PC-9 (cell line): ENCODE results near the gene DAB2. TPM values are rescaled to one million over a fixed set of nuclear protein-coding genes. Genes with fewer than 3 reads are reported as not detected.

Source experiments
- BruUV-seq: library from RNA; stranded (reverse); fragments of 400-500 nt; replicated peaks from 2 replicates; lab custom pipeline; 2021; lab: Mats Ljungman, UMichigan
- CTCF ChIA-PET: fragments of 300-600 bp; sonication (Branson Sonifier 250); formaldehyde crosslinking; loops from one replicate; lab custom pipeline; 2022; ENCODE audit warnings: antibody characterized with exemption; lab: Charles Lee
- POLR2A ChIA-PET: fragments of 300-600 bp; sonication (Branson Sonifier 250); formaldehyde crosslinking; loops from one replicate; lab custom pipeline; 2022; ENCODE audit warnings: antibody characterized with exemption; ENCODE audit not compliant: unreplicated experiment; lab: Charles Lee
- DNase-seq, 2 experiments: peaks; one replicate each; pipeline versions ENCODE4 v3.0.0 to v3.0.0-alpha.2; 2015 to 2022; ENCODE audit warnings: mixed read lengths in 1 of 2
- H2AFZ ChIP-seq: fragments of 200-600 bp; sonication (generic); 2 replicates; pipeline ENCODE4 v1.8.1; 2017; ENCODE audit warnings: antibody characterized with exemption
- H3F3A ChIP-seq: fragments of 200-600 bp; sonication (generic); 2 replicates; pipeline ENCODE4 v1.8.1; 2017; ENCODE audit warnings: antibody characterized with exemption, mild to moderate bottlenecking, low read depth; ENCODE audit not compliant: insufficient read depth
- H3K27ac ChIP-seq: fragments of 200-600 bp; sonication (generic); 2 replicates; pipeline ENCODE4 v1.6.1; 2016; ENCODE audit warnings: mixed run types
- H3K27me3 ChIP-seq: fragments of 200-600 bp; sonication (generic); 2 replicates; pipeline ENCODE4 v1.6.1; 2016; ENCODE audit warnings: low read depth, mixed run types; ENCODE audit not compliant: insufficient read depth
- H3K36me3 ChIP-seq: fragments of 200-600 bp; sonication (generic); 2 replicates; pipeline ENCODE4 v1.6.1; 2016; ENCODE audit warnings: low read depth, mixed run types
- H3K4me1 ChIP-seq: fragments of 200-600 bp; sonication (generic); replicated peaks from 2 replicates; pipeline ENCODE4 v1.6.1; 2016; ENCODE audit warnings: mixed run types; ENCODE audit not compliant: insufficient read depth
- H3K4me2 ChIP-seq: fragments of 200-600 bp; sonication (generic); 2 replicates; pipeline ENCODE4 v1.6.1; 2017; ENCODE audit warnings: mixed run types
- H3K4me3 ChIP-seq: fragments of 200-600 bp; sonication (generic); 2 replicates; pipeline ENCODE4 v1.6.1; 2016; ENCODE audit warnings: mixed run types
- H3K79me2 ChIP-seq: fragments of 200-600 bp; sonication (generic); 2 replicates; pipeline ENCODE4 v1.6.1; 2017; ENCODE audit warnings: low read depth, mixed run types
- H3K9me2 ChIP-seq: fragments of 200-600 bp; sonication (generic); 2 replicates; pipeline ENCODE4 v1.8.1; 2017; ENCODE audit warnings: mild to moderate bottlenecking; ENCODE audit not compliant: insufficient read depth
- H3K9me3 ChIP-seq: fragments of 200-600 bp; sonication (generic); 2 replicates; pipeline ENCODE4 v1.8.1; 2016; ENCODE audit warnings: low read depth; ENCODE audit not compliant: insufficient read depth
- H4K20me1 ChIP-seq: fragments of 200-600 bp; sonication (generic); 2 replicates; pipeline ENCODE4 v1.8.1; 2017; ENCODE audit not compliant: insufficient read depth
- EZH2 ChIP-seq: fragments of 200-600 bp; sonication (generic); IDR thresholded peaks from 2 replicates; pipeline ENCODE4 v1.8.0; 2017; ENCODE audit warnings: antibody characterized with exemption, low read depth
- intact Hi-C: fragments of 100-400 bp; cut with micrococcal nuclease; formaldehyde crosslinking; loops from one replicate; pipeline ENCODE4 v1.10.0; 2022; ENCODE audit not compliant: unreplicated experiment
- total RNA-seq: library from RNA; stranded (reverse); gene quantifications from 2 replicates; pipeline ENCODE4 v1.2.3, GENCODE V29; 2021
- TF ChIP-seq, protein P1 (sequence below): fragments of 200-600 bp; sonication (generic); conservative IDR thresholded peaks from 2 replicates; pipeline ENCODE4 v1.6.1; 2017; ENCODE audit warnings: mixed run types, antibody characterized with exemption, mild to moderate bottlenecking, moderate library complexity

DAB2 gene
- total RNA-seq, 1 experiment from 2014 or later = 21.0 TPM

DNA sequence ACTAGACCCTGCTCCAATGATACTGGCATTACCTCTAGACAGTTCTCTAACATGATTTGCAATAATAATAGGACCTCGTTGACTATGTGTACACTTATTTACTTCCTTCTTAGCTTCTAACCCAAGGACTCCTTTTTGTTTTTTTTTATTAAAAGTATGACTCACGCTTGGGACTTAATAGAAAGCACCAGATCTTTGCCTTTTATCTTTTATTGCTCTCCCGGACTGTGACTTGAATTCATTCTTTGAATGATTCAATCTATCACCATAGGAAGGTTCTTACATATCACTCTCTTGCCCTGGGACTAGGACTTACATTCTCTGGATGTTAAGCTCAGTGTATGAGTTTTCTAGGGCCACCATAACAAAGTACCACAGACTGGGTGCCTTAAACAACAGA is 69.5 kb downstream of the DAB2 start:
- CTCF ChIA-PET = interaction anchor here (0.5 kb wide), 1 partner anchor 167 kb away, joined by 4 read pairs; no protein-coding TSS in a partner anchor
- H3K4me3 ChIP-seq = no peak overlapping the region
- no peaks in the 10 kb centered on the region for H3K79me2 ChIP-seq
- peaks cover 6% of the 10 kb centered on the region for H3K9me3 ChIP-seq
- 0 out of 2 replicates have a peak, but pooled peaks cover under 1% of the 10 kb centered on the region for H3K4me1 ChIP-seq
- no peaks in the 10 kb centered on the region; the same call in 1 of the 2 replicates for H3K9me2 ChIP-seq
- POLR2A ChIA-PET = no interaction called here
- H3K27ac ChIP-seq = no peak overlapping the region
- H3K4me2 ChIP-seq = no peak overlapping the region
- TF ChIP-seq, protein P1, sequence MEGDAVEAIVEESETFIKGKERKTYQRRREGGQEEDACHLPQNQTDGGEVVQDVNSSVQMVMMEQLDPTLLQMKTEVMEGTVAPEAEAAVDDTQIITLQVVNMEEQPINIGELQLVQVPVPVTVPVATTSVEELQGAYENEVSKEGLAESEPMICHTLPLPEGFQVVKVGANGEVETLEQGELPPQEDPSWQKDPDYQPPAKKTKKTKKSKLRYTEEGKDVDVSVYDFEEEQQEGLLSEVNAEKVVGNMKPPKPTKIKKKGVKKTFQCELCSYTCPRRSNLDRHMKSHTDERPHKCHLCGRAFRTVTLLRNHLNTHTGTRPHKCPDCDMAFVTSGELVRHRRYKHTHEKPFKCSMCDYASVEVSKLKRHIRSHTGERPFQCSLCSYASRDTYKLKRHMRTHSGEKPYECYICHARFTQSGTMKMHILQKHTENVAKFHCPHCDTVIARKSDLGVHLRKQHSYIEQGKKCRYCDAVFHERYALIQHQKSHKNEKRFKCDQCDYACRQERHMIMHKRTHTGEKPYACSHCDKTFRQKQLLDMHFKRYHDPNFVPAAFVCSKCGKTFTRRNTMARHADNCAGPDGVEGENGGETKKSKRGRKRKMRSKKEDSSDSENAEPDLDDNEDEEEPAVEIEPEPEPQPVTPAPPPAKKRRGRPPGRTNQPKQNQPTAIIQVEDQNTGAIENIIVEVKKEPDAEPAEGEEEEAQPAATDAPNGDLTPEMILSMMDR = no peak
- no peak for TF ChIP-seq EZH2
- no peaks in the 10 kb centered on the region for H3K27me3 ChIP-seq
- BruUV-seq = no TSS peak
- intact Hi-C loops = no loop called here
- H3K36me3 ChIP-seq = no peaks in the 10 kb centered on the region
- H2AFZ ChIP-seq = no peak overlapping the region
- no peak for DNase-seq
- H3F3A ChIP-seq = no peaks in the 10 kb centered on the region
- H4K20me1 ChIP-seq = no peaks in the 10 kb centered on the region

DNA sequence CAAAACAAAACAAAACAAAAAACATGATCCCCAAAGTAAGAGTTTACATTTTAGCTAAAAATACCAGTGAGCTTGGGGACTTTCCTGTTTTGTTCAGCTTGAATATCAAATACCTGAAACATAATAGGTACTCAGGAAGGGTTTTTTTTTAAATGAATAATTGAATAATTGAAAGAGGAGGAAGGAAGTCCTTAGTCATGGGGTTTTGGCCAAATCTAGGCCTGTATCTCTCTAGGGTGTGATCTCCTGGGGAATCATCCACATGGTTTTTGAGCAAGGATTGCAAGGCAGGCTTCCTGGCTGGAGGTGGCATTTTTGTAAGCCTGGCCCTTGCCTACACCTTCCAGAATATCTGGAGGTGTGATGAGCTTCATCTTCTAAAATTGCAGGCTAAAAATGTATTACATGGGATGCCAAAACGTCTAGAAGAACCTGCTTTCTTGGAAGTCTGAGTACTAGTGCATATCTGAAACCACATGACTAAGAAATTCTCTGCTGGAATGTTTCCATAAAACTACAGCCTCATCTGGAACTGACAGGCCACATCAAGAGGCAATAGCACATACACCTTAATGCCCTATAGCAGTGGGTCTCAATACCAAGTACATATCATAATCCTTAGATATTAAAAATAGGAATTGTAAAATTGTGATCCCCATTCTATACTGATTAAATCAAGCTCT is 70.9 kb downstream of the DAB2 start:
- intact Hi-C loops = no loop called here
- H3K27me3 ChIP-seq = no peaks in the 10 kb centered on the region
- POLR2A ChIA-PET = interaction anchor here (0.6 to 0.7 kb wide), 3 partner anchors 13 to 1214 kb away, joined by 3 to 11 read pairs (median 4); no protein-coding TSS in a partner anchor
- H4K20me1 ChIP-seq = no peaks in the 10 kb centered on the region
- TF ChIP-seq EZH2 = no peak
- TF ChIP-seq, protein P1 = no peak
- H3K4me1 ChIP-seq = no peaks in the 10 kb centered on the region
- H3K9me2 ChIP-seq = no peaks in the 10 kb centered on the region; the same call in 1 of the 2 replicates
- H2AFZ ChIP-seq = no peak overlapping the region
- H3K4me2 ChIP-seq = no peak overlapping the region
- peaks cover 11% of the 10 kb centered on the region for H3K9me3 ChIP-seq
- no peak overlapping the region for H3K4me3 ChIP-seq
- DNase-seq = no peak
- no TSS peak for BruUV-seq
- no peak overlapping the region for H3K27ac ChIP-seq
- CTCF ChIA-PET = no interaction called here
- no peaks in the 10 kb centered on the region for H3K36me3 ChIP-seq
- H3F3A ChIP-seq = no peaks in the 10 kb centered on the region
- no peaks in the 10 kb centered on the region for H3K79me2 ChIP-seq

DNA sequence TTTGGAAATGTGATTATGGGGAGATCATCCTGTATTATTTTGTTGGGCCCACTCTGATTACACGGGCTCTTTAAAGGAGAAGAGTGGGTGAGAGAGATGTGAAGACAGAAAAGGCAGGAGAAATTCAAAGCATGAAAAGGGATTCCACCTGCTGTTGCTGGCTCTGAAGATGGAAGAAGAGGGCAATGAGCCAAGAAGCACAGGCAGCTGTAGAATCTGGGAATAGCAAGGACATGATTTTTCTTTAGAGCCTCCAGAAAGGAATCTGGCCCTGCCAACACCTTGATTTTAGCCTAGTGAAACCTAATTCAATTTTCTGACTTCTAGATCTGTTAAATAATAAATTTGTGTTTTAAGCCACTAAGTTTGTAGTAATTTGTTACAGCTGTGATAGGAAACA is 71.8 kb downstream of the DAB2 start:
- no peaks in the 10 kb centered on the region for H3K79me2 ChIP-seq
- POLR2A ChIA-PET = interaction anchor here (0.6 kb wide), 1 partner anchor 12 kb away, joined by 3 read pairs; no protein-coding TSS in a partner anchor
- no peaks in the 10 kb centered on the region for H4K20me1 ChIP-seq
- intact Hi-C loops = no loop called here
- no peak overlapping the region for H2AFZ ChIP-seq
- no TSS peak for BruUV-seq
- DNase-seq = no peak
- H3K36me3 ChIP-seq = no peaks in the 10 kb centered on the region
- no peaks in the 10 kb centered on the region; the same call in 1 of the 2 replicates for H3K9me2 ChIP-seq
- H3F3A ChIP-seq = no peaks in the 10 kb centered on the region
- peaks cover 11% of the 10 kb centered on the region for H3K9me3 ChIP-seq
- H3K27ac ChIP-seq = no peak overlapping the region
- no peak overlapping the region for H3K4me2 ChIP-seq
- no peaks in the 10 kb centered on the region for H3K4me1 ChIP-seq
- TF ChIP-seq, protein P1 = no peak
- TF ChIP-seq EZH2 = no peak
- H3K27me3 ChIP-seq = no peaks in the 10 kb centered on the region
- no peak overlapping the region for H3K4me3 ChIP-seq
- CTCF ChIA-PET = no interaction called here
